Measurements from ENCODE around the gene OSGEPL1.

Gene OSGEPL1

GRCh38 chr2:189797902-189798301, 35.3 kb upstream of the OSGEPL1 start:
- H3K27ac ChIP-seq: no peak overlapping the region
- TF ChIP-seq ZFX (IDR thresholded peaks at IDR 0.05) (no peak), CTCF (conservative IDR thresholded peaks at IDR 0.05) (no peak)

GRCh38 chr2:189794310-189794709, 31.7 kb upstream of the OSGEPL1 start:
- no peak for TF ChIP-seq CTCF (conservative IDR thresholded peaks at IDR 0.05)
- no peak for TF ChIP-seq ZFX (IDR thresholded peaks at IDR 0.05)
- no peak overlapping the region for H3K27ac ChIP-seq

- H3K27ac ChIP-seq: no peak overlapping the region
- TF ChIP-seq ZFX (IDR thresholded peaks at IDR 0.05): no peak
- TF ChIP-seq CTCF (conservative IDR thresholded peaks at IDR 0.05): no peak
Measured at GRCh38 chr2:189791338-189792042, 28.9 kb upstream of the OSGEPL1 start.

GRCh38 chr2:189783927-189784867, 21.6 kb upstream of the OSGEPL1 start, which contains the start of the genes ORMDL1 and PMS1:
Gene ORMDL1 (minus strand): TSS chr2:189784339. CDS start chr2:189782595, 1,744 bp downstream.
Gene PMS1 (plus strand): TSS chr2:189784450. CDS start chr2:189791810, 7,360 bp downstream.
- peak within 1 kb of the TSS; percentile 97 for H3K27ac ChIP-seq
- TF ChIP-seq CTCF (conservative IDR thresholded peaks at IDR 0.05): no peak
- peak; percentile 72 for TF ChIP-seq ZFX (IDR thresholded peaks at IDR 0.05)

GRCh38 chr2:189783451-189783926, 20.9 kb upstream of the OSGEPL1 start:
- TF ChIP-seq ZFX (IDR thresholded peaks at IDR 0.05): no peak
- TF ChIP-seq CTCF (conservative IDR thresholded peaks at IDR 0.05): no peak

GRCh38 chr2:189782221-189782671, 19.7 kb upstream of the OSGEPL1 start:
- TF ChIP-seq ZFX (IDR thresholded peaks at IDR 0.05) (no peak), CTCF (conservative IDR thresholded peaks at IDR 0.05) (no peak)
- H3K27ac ChIP-seq: no peak overlapping the region

More at GRCh38 chr2:189783451-189783926, 20.9 kb upstream of the OSGEPL1 start:
- H3K27ac ChIP-seq: peak overlapping the region; percentile 97

All from C4-2B (cell line).